HCT116 (cell line): Measurements from ENCODE around the gene SESN3. TPM values are rescaled to one million over a fixed set of nuclear protein-coding genes. Genes with fewer than 3 reads are reported as not detected.

Experiments used
- ATAC-seq: fragments of 200-7000 bp; cut with Tn5 transposase; 2 replicates; pipeline ENCODE4 v1.9.1; 2020; ENCODE audit warnings: mild to moderate bottlenecking, moderate library complexity
- BruUV-seq: library from RNA; stranded (reverse); fragments of 400-500 nt; replicated peaks from 2 replicates; lab custom pipeline; 2021; lab: Mats Ljungman, UMichigan
- CTCF ChIA-PET: fragments of 300-600 bp; sonication (Branson Sonifier 250); formaldehyde crosslinking; loops from one replicate; lab custom pipeline; 2021; ENCODE audit warnings: antibody characterized with exemption; lab: Charles Lee
- POLR2A ChIA-PET: fragments of 300-600, 350-600 bp; sonication (Branson Sonifier 250); formaldehyde crosslinking; loops from one replicate; lab custom pipeline; 2021; ENCODE audit warnings: antibody characterized with exemption; lab: Charles Lee
- RAD21 ChIA-PET, 2 experiments: fragments of 300-600 bp; sonication (Branson Sonifier 250); formaldehyde crosslinking; loops; one replicate each; lab custom pipeline; 2023; ENCODE audit warnings: low total read pairs in 2 of 2; ENCODE audit not compliant: uncharacterized antibody in 2 of 2, unreplicated experiment in 2 of 2, low non-redundant PET in 1 of 2; lab: Charles Lee
- DNase-seq: peaks from one replicate; pipeline ENCODE4 v3.0.0-alpha.2; 2010; ENCODE audit warnings: low read depth, low spot score
- H2AFZ ChIP-seq: fragments of 200-600 bp; shearing (Covaris generic), sonication (generic); 2 replicates; pipeline ENCODE4 v1.6.1; 2017; ENCODE audit warnings: low read depth, mixed run types, mixed read lengths, antibody characterized with exemption, low read length; ENCODE audit not compliant: poor library complexity, severe bottlenecking
- H3K27ac ChIP-seq: 2 replicates; pipeline ENCODE4 v1.5.1; 2012; ENCODE audit warnings: low read depth, low read length
- H3K27me3 ChIP-seq: fragments of 200-600 bp; sonication (generic); 2 replicates; pipeline ENCODE4 v1.6.1; 2016; ENCODE audit warnings: mixed run types, low read length, mixed read lengths; ENCODE audit not compliant: insufficient read depth
- H3K36me3 ChIP-seq, 2 experiments: fragments of 200-500 bp in 1 of 2; fragments of 200-600 bp in 1 of 2; sonication (Bioruptor generic) in 1 of 2; sonication (generic) in 1 of 2; 2 replicates each; pipeline versions ENCODE4 v1.5.1 to v1.6.1; 2014 to 2016; ENCODE audit warnings: low read length in 2 of 2, inconsistent platforms in 1 of 2, mixed read lengths in 1 of 2, mixed run types in 1 of 2; ENCODE audit not compliant: insufficient read depth in 2 of 2, control insufficient read depth in 1 of 2
- H3K4me1 ChIP-seq, 2 experiments: fragments of 200-600 bp in 1 of 2; sonication (generic) in 1 of 2; 2 replicates each; pipeline versions ENCODE4 v1.5.1 to v1.6.1; 2012 to 2017; ENCODE audit warnings: low read length in 2 of 2, inconsistent platforms in 1 of 2, mild to moderate bottlenecking in 1 of 2, mixed read lengths in 1 of 2, mixed run types in 1 of 2, moderate library complexity in 1 of 2; ENCODE audit not compliant: insufficient read depth in 2 of 2, control insufficient read depth in 1 of 2
- H3K4me2 ChIP-seq: fragments of 200-600 bp; sonication (generic); 2 replicates; pipeline ENCODE4 v1.6.1; 2017; ENCODE audit warnings: mixed run types, low read length, mixed read lengths
- H3K4me3 ChIP-seq, 2 experiments: fragments of 200-600 bp in 1 of 2; sonication (generic) in 1 of 2; replicated peaks in 1 of 2; 2 replicates each; pipeline ENCODE4 v1.5.1; 2011 to 2016; ENCODE audit warnings: low read length in 2 of 2, control low read depth in 1 of 2, low read depth in 1 of 2, mild to moderate bottlenecking in 1 of 2, mixed read lengths in 1 of 2, mixed run types in 1 of 2
- H3K79me2 ChIP-seq: fragments of 200-600 bp; sonication (generic); 2 replicates; pipeline ENCODE4 v1.6.1; 2017; ENCODE audit warnings: mild to moderate bottlenecking, mixed run types, low read length, moderate library complexity, mixed read lengths; ENCODE audit not compliant: insufficient read depth
- H3K9ac ChIP-seq: fragments of 200-600 bp; sonication (generic); 2 replicates; pipeline ENCODE4 v1.6.1; 2016; ENCODE audit warnings: low read length, mixed read lengths
- H3K9me2 ChIP-seq: fragments of 200-600 bp; sonication (generic), shearing (Covaris generic); 2 replicates; pipeline ENCODE4 v1.6.1; 2017; ENCODE audit warnings: mixed run types, mild to moderate bottlenecking, moderate library complexity; ENCODE audit not compliant: insufficient read depth
- H3K9me3 ChIP-seq, 2 experiments: fragments of 200-500 bp in 1 of 2; fragments of 200-600 bp in 1 of 2; sonication (Bioruptor generic) in 1 of 2; sonication (generic) in 1 of 2; 2 replicates each; pipeline ENCODE4 v1.6.1; 2014 to 2017; ENCODE audit warnings: low read length in 2 of 2, mixed read lengths in 2 of 2, inconsistent platforms in 1 of 2, low read depth in 1 of 2, mild to moderate bottlenecking in 1 of 2, mixed run types in 1 of 2, moderate library complexity in 1 of 2; ENCODE audit not compliant: control insufficient read depth in 1 of 2, insufficient read depth in 1 of 2
- H4K20me1 ChIP-seq: fragments of 200-600 bp; sonication (generic), shearing (Covaris generic); 2 replicates; pipeline ENCODE4 v1.6.1; 2017; ENCODE audit warnings: mixed run types, mild to moderate bottlenecking, moderate library complexity; ENCODE audit not compliant: insufficient read depth
- ATF3 ChIP-seq: IDR thresholded peaks from 2 replicates; pipeline ENCODE4 v1.6.1; 2012
- CBX3 ChIP-seq: IDR thresholded peaks from 2 replicates; pipeline ENCODE4 v1.6.1; 2012; ENCODE audit warnings: low read depth
- CEBPB ChIP-seq: IDR thresholded peaks from 2 replicates; pipeline ENCODE4 v1.6.1; 2012; ENCODE audit warnings: low read depth
- CTCF ChIP-seq, 3 experiments: fragments of 200-600 bp in 1 of 3; sonication (generic) in 1 of 3; IDR thresholded peaks in 2 of 3; conservative IDR thresholded peaks in 1 of 3; 2 replicates each; pipeline ENCODE4 v1.5.1; 2012 to 2017; ENCODE audit warnings: low read depth in 2 of 3, low read length in 2 of 3, antibody characterized with exemption in 1 of 3, borderline replicate concordance in 1 of 3, control low read depth in 1 of 3, mild to moderate bottlenecking in 1 of 3, mixed read lengths in 1 of 3, mixed run types in 1 of 3, moderate library complexity in 1 of 3; ENCODE audit not compliant: insufficient read depth in 1 of 3
- ELF1 ChIP-seq: IDR thresholded peaks from 2 replicates; pipeline ENCODE4 v1.6.1; 2012; ENCODE audit warnings: low read depth, borderline replicate concordance
- EZH2 ChIP-seq: fragments of 200-600 bp; sonication (generic); IDR thresholded peaks from 2 replicates; pipeline ENCODE4 v1.6.1; 2017; ENCODE audit warnings: antibody characterized with exemption, mixed run types
- EZH2phosphoT487 ChIP-seq: fragments of 200-600 bp; IDR thresholded peaks from 2 replicates; pipeline ENCODE4 v1.6.1; 2018; ENCODE audit warnings: antibody characterized with exemption, borderline replicate concordance
- JUND ChIP-seq: IDR thresholded peaks from 2 replicates; pipeline ENCODE4 v1.6.1; 2012
- POLR2A ChIP-seq: IDR thresholded peaks from 2 replicates; pipeline ENCODE4 v1.7.0; 2011; ENCODE audit warnings: borderline replicate concordance; ENCODE audit not compliant: insufficient read depth, insufficient read length; ENCODE audit errors: extremely low read depth
- POLR2AphosphoS5 ChIP-seq: IDR thresholded peaks from 2 replicates; pipeline ENCODE4 v1.6.1; 2011; ENCODE audit warnings: mild to moderate bottlenecking, low read depth, low read length, moderate library complexity
- RAD21 ChIP-seq: IDR thresholded peaks from 2 replicates; pipeline ENCODE4 v1.6.1; 2012; ENCODE audit warnings: low read depth, mild to moderate bottlenecking
- REST ChIP-seq: IDR thresholded peaks from 2 replicates; pipeline ENCODE4 v1.6.1; 2012; ENCODE audit warnings: low read depth
- SIN3A ChIP-seq: IDR thresholded peaks from 2 replicates; pipeline ENCODE4 v1.6.1; 2012; ENCODE audit warnings: low read depth
- SP1 ChIP-seq: IDR thresholded peaks from 2 replicates; pipeline ENCODE4 v1.6.1; 2012; ENCODE audit warnings: low read depth
- SRF ChIP-seq: IDR thresholded peaks from 2 replicates; pipeline ENCODE4 v1.6.1; 2012; ENCODE audit warnings: low read depth
- YY1 ChIP-seq: IDR thresholded peaks from 2 replicates; pipeline ENCODE4 v1.6.1; 2011; ENCODE audit warnings: low read length, low read depth, moderate library complexity, mild to moderate bottlenecking; ENCODE audit not compliant: insufficient replicate concordance; ENCODE audit errors: extremely low read depth
- ZBTB33 ChIP-seq: IDR thresholded peaks from 2 replicates; pipeline ENCODE4 v1.6.1; 2011; ENCODE audit warnings: mild to moderate bottlenecking, low read length, moderate library complexity; ENCODE audit not compliant: insufficient replicate concordance; ENCODE audit errors: extremely low read depth
- ZFX ChIP-seq: fragments of 450-650 bp; IDR thresholded peaks from 2 replicates; pipeline ENCODE4 v1.6.1; 2017
- ZNF274 ChIP-seq: fragments of 200-500 bp; sonication (Bioruptor generic); IDR thresholded peaks from 2 replicates; pipeline ENCODE4 v1.6.1; 2014; ENCODE audit warnings: mild to moderate bottlenecking, low read depth, low read length, inconsistent platforms
- intact Hi-C: fragments of 100-400 bp; cut with micrococcal nuclease; formaldehyde crosslinking; loops from 2 replicates; pipeline ENCODE4 v1.10.0; 2022
- total RNA-seq: library from RNA; stranded (reverse); gene quantifications from one replicate; pipeline ENCODE4 v1.2.1, GENCODE V29; 2021; ENCODE audit not compliant: unreplicated experiment

SESN3 gene
- total RNA-seq, 1 experiment from 2014 or later, result 4.2 TPM

GRCh38 chr11:95262994-95263765, 32.2 kb upstream of the SESN3 start:
- TF ChIP-seq ZFX, result no peak
- no peak for TF ChIP-seq RAD21
- TF ChIP-seq SRF, result no peak
- no peak for TF ChIP-seq SP1
- TF ChIP-seq EZH2phosphoT487, result no peak
- no peak for TF ChIP-seq EZH2
- no peak for TF ChIP-seq POLR2AphosphoS5
- no peak for TF ChIP-seq YY1
- TF ChIP-seq JUND, result no peak
- TF ChIP-seq ATF3, result no peak
- TF ChIP-seq CBX3, result no peak
- no peak for TF ChIP-seq ZBTB33
- no peak for TF ChIP-seq ELF1
- no peak for TF ChIP-seq ZNF274
- TF ChIP-seq CEBPB, result no peak
- no peak for TF ChIP-seq CTCF (IDR thresholded peaks at IDR 0.05 in 2 of 3, conservative IDR thresholded peaks at IDR 0.05 in 1 of 3; ENCODE audit: borderline replicate concordance in 1 of 3, insufficient read depth in 1 of 3, low read depth in 2 of 3, low read length in 2 of 3)
- TF ChIP-seq REST, result no peak
- no peak for TF ChIP-seq POLR2A
- no peak for TF ChIP-seq SIN3A
- Histone ChIP-seq H3K4me3 (no peak overlapping the region), H3K9me3 (no peaks in the 10 kb centered on the region), H2AFZ (no peak overlapping the region), H4K20me1 (no peaks in the 10 kb centered on the region), H3K36me3 (no peaks in the 10 kb centered on the region), H3K9me2 (no peaks in the 10 kb centered on the region), H3K4me2 (no peak overlapping the region), H3K9ac (no peak overlapping the region), H3K4me1 (no peaks in the 10 kb centered on the region), H3K27me3 (peaks cover 5% of the 10 kb centered on the region; the same call in 1 of the 2 replicates), H3K27ac (no peak overlapping the region), H3K79me2 (no peaks in the 10 kb centered on the region)
- POLR2A ChIA-PET, result no interaction called here
- DNase-seq, result no peak
- intact Hi-C loops, result no loop called here
- CTCF ChIA-PET, result no interaction called here
- no peak for ATAC-seq
- no TSS peak for BruUV-seq
- RAD21 ChIA-PET, result no interaction called here
